GM12874 (cell line): ENCODE data around the gene JAZF1.

Experiments used
- CTCF ChIP-seq: IDR thresholded peaks from 2 replicates; pipeline ENCODE4 v1.5.1; 2011; ENCODE audit warnings: low read depth, mild to moderate bottlenecking, control low read depth, low read length, moderate library complexity; ENCODE audit not compliant: insufficient read depth

JAZF1 gene

GRCh38 chr7:28075674-28076358 lies 104.8 kb downstream of the JAZF1 start:
- no peak for TF ChIP-seq CTCF

- no peak for TF ChIP-seq CTCF
These were observed 107.6 kb downstream of the JAZF1 start for GRCh38 chr7:28072876-28073514.

GRCh38 chr7:28071570-28071969 lies 109.0 kb downstream of the JAZF1 start:
- TF ChIP-seq CTCF = no peak

GRCh38 chr7:28070297-28071055 lies 110.1 kb downstream of the JAZF1 start:
- TF ChIP-seq CTCF = no peak

- no peak for TF ChIP-seq CTCF
These were observed 110.8 kb downstream of the JAZF1 start for GRCh38 chr7:28069807-28070206.

GRCh38 chr7:28069388-28069787 lies 111.2 kb downstream of the JAZF1 start:
- no peak for TF ChIP-seq CTCF

GRCh38 chr7:28068811-28069216 lies 111.8 kb downstream of the JAZF1 start:
- TF ChIP-seq CTCF = no peak
